HCT116 (cell line): ENCODE data around the gene SPATA19. TPM values are rescaled to one million over a fixed set of nuclear protein-coding genes. Genes with fewer than 3 reads are reported as not detected.

Experiments used
- ATAC-seq: fragments of 200-7000 bp; cut with Tn5 transposase; 2 replicates; pipeline ENCODE4 v1.9.1; 2020; ENCODE audit warnings: mild to moderate bottlenecking, moderate library complexity
- BruUV-seq: library from RNA; stranded (reverse); fragments of 400-500 nt; replicated peaks from 2 replicates; lab custom pipeline; 2021; lab: Mats Ljungman, UMichigan
- CTCF ChIA-PET: fragments of 300-600 bp; sonication (Branson Sonifier 250); formaldehyde crosslinking; loops from one replicate; lab custom pipeline; 2021; ENCODE audit warnings: antibody characterized with exemption; lab: Charles Lee
- POLR2A ChIA-PET: fragments of 300-600, 350-600 bp; sonication (Branson Sonifier 250); formaldehyde crosslinking; loops from one replicate; lab custom pipeline; 2021; ENCODE audit warnings: antibody characterized with exemption; lab: Charles Lee
- RAD21 ChIA-PET, 2 experiments: fragments of 300-600 bp; sonication (Branson Sonifier 250); formaldehyde crosslinking; loops; one replicate each; lab custom pipeline; 2023; ENCODE audit warnings: low total read pairs in 2 of 2; ENCODE audit not compliant: uncharacterized antibody in 2 of 2, unreplicated experiment in 2 of 2, low non-redundant PET in 1 of 2; lab: Charles Lee
- DNase-seq: peaks from one replicate; pipeline ENCODE4 v3.0.0-alpha.2; 2010; ENCODE audit warnings: low read depth, low spot score
- H2AFZ ChIP-seq: fragments of 200-600 bp; shearing (Covaris generic), sonication (generic); 2 replicates; pipeline ENCODE4 v1.6.1; 2017; ENCODE audit warnings: low read depth, mixed run types, mixed read lengths, antibody characterized with exemption, low read length; ENCODE audit not compliant: poor library complexity, severe bottlenecking
- H3K27ac ChIP-seq: 2 replicates; pipeline ENCODE4 v1.5.1; 2012; ENCODE audit warnings: low read depth, low read length
- H3K27me3 ChIP-seq: fragments of 200-600 bp; sonication (generic); 2 replicates; pipeline ENCODE4 v1.6.1; 2016; ENCODE audit warnings: mixed run types, low read length, mixed read lengths; ENCODE audit not compliant: insufficient read depth
- H3K36me3 ChIP-seq, 2 experiments: fragments of 200-500 bp in 1 of 2; fragments of 200-600 bp in 1 of 2; sonication (Bioruptor generic) in 1 of 2; sonication (generic) in 1 of 2; 2 replicates each; pipeline versions ENCODE4 v1.5.1 to v1.6.1; 2014 to 2016; ENCODE audit warnings: low read length in 2 of 2, inconsistent platforms in 1 of 2, mixed read lengths in 1 of 2, mixed run types in 1 of 2; ENCODE audit not compliant: insufficient read depth in 2 of 2, control insufficient read depth in 1 of 2
- H3K4me1 ChIP-seq, 2 experiments: fragments of 200-600 bp in 1 of 2; sonication (generic) in 1 of 2; 2 replicates each; pipeline versions ENCODE4 v1.5.1 to v1.6.1; 2012 to 2017; ENCODE audit warnings: low read length in 2 of 2, inconsistent platforms in 1 of 2, mild to moderate bottlenecking in 1 of 2, mixed read lengths in 1 of 2, mixed run types in 1 of 2, moderate library complexity in 1 of 2; ENCODE audit not compliant: insufficient read depth in 2 of 2, control insufficient read depth in 1 of 2
- H3K4me2 ChIP-seq: fragments of 200-600 bp; sonication (generic); 2 replicates; pipeline ENCODE4 v1.6.1; 2017; ENCODE audit warnings: mixed run types, low read length, mixed read lengths
- H3K4me3 ChIP-seq, 2 experiments: fragments of 200-600 bp in 1 of 2; sonication (generic) in 1 of 2; replicated peaks in 1 of 2; 2 replicates each; pipeline ENCODE4 v1.5.1; 2011 to 2016; ENCODE audit warnings: low read length in 2 of 2, control low read depth in 1 of 2, low read depth in 1 of 2, mild to moderate bottlenecking in 1 of 2, mixed read lengths in 1 of 2, mixed run types in 1 of 2
- H3K79me2 ChIP-seq: fragments of 200-600 bp; sonication (generic); 2 replicates; pipeline ENCODE4 v1.6.1; 2017; ENCODE audit warnings: mild to moderate bottlenecking, mixed run types, low read length, moderate library complexity, mixed read lengths; ENCODE audit not compliant: insufficient read depth
- H3K9ac ChIP-seq: fragments of 200-600 bp; sonication (generic); 2 replicates; pipeline ENCODE4 v1.6.1; 2016; ENCODE audit warnings: low read length, mixed read lengths
- H3K9me2 ChIP-seq: fragments of 200-600 bp; sonication (generic), shearing (Covaris generic); 2 replicates; pipeline ENCODE4 v1.6.1; 2017; ENCODE audit warnings: mixed run types, mild to moderate bottlenecking, moderate library complexity; ENCODE audit not compliant: insufficient read depth
- H3K9me3 ChIP-seq, 2 experiments: fragments of 200-500 bp in 1 of 2; fragments of 200-600 bp in 1 of 2; sonication (Bioruptor generic) in 1 of 2; sonication (generic) in 1 of 2; 2 replicates each; pipeline ENCODE4 v1.6.1; 2014 to 2017; ENCODE audit warnings: low read length in 2 of 2, mixed read lengths in 2 of 2, inconsistent platforms in 1 of 2, low read depth in 1 of 2, mild to moderate bottlenecking in 1 of 2, mixed run types in 1 of 2, moderate library complexity in 1 of 2; ENCODE audit not compliant: control insufficient read depth in 1 of 2, insufficient read depth in 1 of 2
- H4K20me1 ChIP-seq: fragments of 200-600 bp; sonication (generic), shearing (Covaris generic); 2 replicates; pipeline ENCODE4 v1.6.1; 2017; ENCODE audit warnings: mixed run types, mild to moderate bottlenecking, moderate library complexity; ENCODE audit not compliant: insufficient read depth
- EZH2phosphoT487 ChIP-seq: fragments of 200-600 bp; IDR thresholded peaks from 2 replicates; pipeline ENCODE4 v1.6.1; 2018; ENCODE audit warnings: antibody characterized with exemption, borderline replicate concordance
- FOSL1 ChIP-seq: IDR thresholded peaks from 2 replicates; pipeline ENCODE4 v1.6.1; 2012; ENCODE audit warnings: low read depth
- JUND ChIP-seq: IDR thresholded peaks from 2 replicates; pipeline ENCODE4 v1.6.1; 2012
- POLR2A ChIP-seq: IDR thresholded peaks from 2 replicates; pipeline ENCODE4 v1.7.0; 2011; ENCODE audit warnings: borderline replicate concordance; ENCODE audit not compliant: insufficient read depth, insufficient read length; ENCODE audit errors: extremely low read depth
- POLR2AphosphoS5 ChIP-seq: IDR thresholded peaks from 2 replicates; pipeline ENCODE4 v1.6.1; 2011; ENCODE audit warnings: mild to moderate bottlenecking, low read depth, low read length, moderate library complexity
- RAD21 ChIP-seq: IDR thresholded peaks from 2 replicates; pipeline ENCODE4 v1.6.1; 2012; ENCODE audit warnings: low read depth, mild to moderate bottlenecking
- SP1 ChIP-seq: IDR thresholded peaks from 2 replicates; pipeline ENCODE4 v1.6.1; 2012; ENCODE audit warnings: low read depth
- SRF ChIP-seq: IDR thresholded peaks from 2 replicates; pipeline ENCODE4 v1.6.1; 2012; ENCODE audit warnings: low read depth
- intact Hi-C: fragments of 100-400 bp; cut with micrococcal nuclease; formaldehyde crosslinking; loops from 2 replicates; pipeline ENCODE4 v1.10.0; 2022
- total RNA-seq: library from RNA; stranded (reverse); gene quantifications from one replicate; pipeline ENCODE4 v1.2.1, GENCODE V29; 2021; ENCODE audit not compliant: unreplicated experiment
- TF ChIP-seq, protein P1 (sequence below), 3 experiments: fragments of 200-600 bp in 1 of 3; sonication (generic) in 1 of 3; IDR thresholded peaks in 2 of 3; conservative IDR thresholded peaks in 1 of 3; 2 replicates each; pipeline ENCODE4 v1.5.1; 2012 to 2017; ENCODE audit warnings: low read depth in 2 of 3, low read length in 2 of 3, antibody characterized with exemption in 1 of 3, borderline replicate concordance in 1 of 3, control low read depth in 1 of 3, mild to moderate bottlenecking in 1 of 3, mixed read lengths in 1 of 3, mixed run types in 1 of 3, moderate library complexity in 1 of 3; ENCODE audit not compliant: insufficient read depth in 1 of 3
- TF ChIP-seq, protein P2 (sequence below): IDR thresholded peaks from 2 replicates; pipeline ENCODE4 v1.6.1; 2012
- TF ChIP-seq, protein P3 (sequence below): IDR thresholded peaks from 2 replicates; pipeline ENCODE4 v1.6.1; 2011; ENCODE audit warnings: mild to moderate bottlenecking, low read length, moderate library complexity; ENCODE audit not compliant: insufficient replicate concordance; ENCODE audit errors: extremely low read depth

SPATA19 gene
- total RNA-seq, 1 experiment from 2014 or later, result not detected

DNA sequence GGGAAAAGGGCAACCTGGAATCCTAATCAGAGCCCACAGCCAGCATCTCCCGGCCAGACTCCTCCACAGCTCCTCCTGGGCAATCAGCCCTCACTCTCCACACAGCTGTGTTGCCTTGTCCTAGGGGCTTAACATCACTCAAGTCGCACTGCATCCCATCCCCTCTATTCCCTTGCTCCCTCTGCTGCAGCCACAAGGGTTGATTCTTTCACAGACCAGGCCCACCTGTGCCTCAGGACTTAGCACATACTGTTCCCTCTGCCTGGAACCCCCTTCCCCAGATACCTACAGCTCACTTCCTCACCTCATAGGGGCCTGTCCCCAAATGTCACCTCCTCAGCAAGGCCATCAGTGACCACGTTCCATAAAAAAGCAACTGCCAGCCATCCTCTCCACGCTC is 18.4 kb downstream of the SPATA19 start:
- no peak overlapping the region for H3K9ac ChIP-seq
- intact Hi-C loops, result no loop called here
- no peaks in the 10 kb centered on the region for H3K79me2 ChIP-seq
- no peaks in the 10 kb centered on the region for H3K9me3 ChIP-seq
- no peak for TF ChIP-seq RAD21
- TF ChIP-seq EZH2phosphoT487, result no peak
- TF ChIP-seq SP1, result no peak
- no peak for TF ChIP-seq FOSL1
- TF ChIP-seq POLR2AphosphoS5, result no peak
- TF ChIP-seq POLR2A, result no peak
- TF ChIP-seq SRF, result no peak
- TF ChIP-seq, all 23 proteins: peak for 0
- Histone ChIP-seq H3K4me3 (no peak overlapping the region), H3K9me2 (no peaks in the 10 kb centered on the region), H4K20me1 (no peaks in the 10 kb centered on the region), H3K27ac (no peak overlapping the region), H3K27me3 (peaks cover 10% of the 10 kb centered on the region; the same call in 1 of the 2 replicates), H3K4me1 (no peaks in the 10 kb centered on the region), H3K4me2 (no peak overlapping the region), H3K36me3 (no peaks in the 10 kb centered on the region), H2AFZ (no peak overlapping the region)
- DNase-seq (no peak), ATAC-seq (no peak)
- RAD21 ChIA-PET, result no interaction called here
- CTCF ChIA-PET, result no interaction called here
- POLR2A ChIA-PET, result no interaction called here
- no TSS peak for BruUV-seq

DNA sequence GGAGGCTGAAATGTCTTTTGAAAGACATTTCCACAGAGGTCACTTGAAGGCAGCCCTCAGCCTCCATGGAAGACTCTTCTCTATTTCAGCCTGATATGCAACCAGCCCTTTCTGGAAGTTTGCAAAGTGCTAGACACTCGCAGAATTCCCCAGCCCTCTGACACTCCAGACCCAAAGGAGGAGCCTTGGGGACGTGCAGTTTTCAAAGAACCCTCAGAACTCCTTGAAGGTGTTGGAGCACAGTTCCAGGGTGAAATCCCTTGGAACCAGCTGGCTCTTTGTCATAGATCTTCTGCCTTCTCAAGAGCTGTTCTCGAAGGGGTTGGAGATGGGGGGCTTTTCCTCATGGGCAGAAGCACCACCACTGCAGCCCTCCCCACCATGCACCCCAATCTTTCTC is 19.6 kb downstream of the SPATA19 start:
- no peak overlapping the region for H3K4me3 ChIP-seq
- no peak overlapping the region for H3K27ac ChIP-seq
- peaks cover 10% of the 10 kb centered on the region; the same call in 1 of the 2 replicates for H3K27me3 ChIP-seq
- ChIA-PET POLR2A (no interaction called here), RAD21 (no interaction called here), CTCF (interaction anchor here (0.8 kb wide), 1 partner anchor 10 kb away, joined by 4 read pairs; no protein-coding TSS in a partner anchor)
- no peak overlapping the region for H3K4me2 ChIP-seq
- no peak for DNase-seq
- BruUV-seq, result no TSS peak
- no peaks in the 10 kb centered on the region for H3K9me2 ChIP-seq
- intact Hi-C loops, result no loop called here
- ATAC-seq, result no peak
- H3K9me3 ChIP-seq, result no peaks in the 10 kb centered on the region
- no peak overlapping the region for H2AFZ ChIP-seq
- TF ChIP-seq, protein P1, sequence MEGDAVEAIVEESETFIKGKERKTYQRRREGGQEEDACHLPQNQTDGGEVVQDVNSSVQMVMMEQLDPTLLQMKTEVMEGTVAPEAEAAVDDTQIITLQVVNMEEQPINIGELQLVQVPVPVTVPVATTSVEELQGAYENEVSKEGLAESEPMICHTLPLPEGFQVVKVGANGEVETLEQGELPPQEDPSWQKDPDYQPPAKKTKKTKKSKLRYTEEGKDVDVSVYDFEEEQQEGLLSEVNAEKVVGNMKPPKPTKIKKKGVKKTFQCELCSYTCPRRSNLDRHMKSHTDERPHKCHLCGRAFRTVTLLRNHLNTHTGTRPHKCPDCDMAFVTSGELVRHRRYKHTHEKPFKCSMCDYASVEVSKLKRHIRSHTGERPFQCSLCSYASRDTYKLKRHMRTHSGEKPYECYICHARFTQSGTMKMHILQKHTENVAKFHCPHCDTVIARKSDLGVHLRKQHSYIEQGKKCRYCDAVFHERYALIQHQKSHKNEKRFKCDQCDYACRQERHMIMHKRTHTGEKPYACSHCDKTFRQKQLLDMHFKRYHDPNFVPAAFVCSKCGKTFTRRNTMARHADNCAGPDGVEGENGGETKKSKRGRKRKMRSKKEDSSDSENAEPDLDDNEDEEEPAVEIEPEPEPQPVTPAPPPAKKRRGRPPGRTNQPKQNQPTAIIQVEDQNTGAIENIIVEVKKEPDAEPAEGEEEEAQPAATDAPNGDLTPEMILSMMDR (IDR thresholded peaks at IDR 0.05 in 2 of 3, conservative IDR thresholded peaks at IDR 0.05 in 1 of 3; ENCODE audit: borderline replicate concordance in 1 of 3, insufficient read depth in 1 of 3, low read depth in 2 of 3, low read length in 2 of 3), result no peak
- TF ChIP-seq, protein P2, sequence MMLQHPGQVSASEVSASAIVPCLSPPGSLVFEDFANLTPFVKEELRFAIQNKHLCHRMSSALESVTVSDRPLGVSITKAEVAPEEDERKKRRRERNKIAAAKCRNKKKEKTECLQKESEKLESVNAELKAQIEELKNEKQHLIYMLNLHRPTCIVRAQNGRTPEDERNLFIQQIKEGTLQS, result no peak
- TF ChIP-seq, protein P3, sequence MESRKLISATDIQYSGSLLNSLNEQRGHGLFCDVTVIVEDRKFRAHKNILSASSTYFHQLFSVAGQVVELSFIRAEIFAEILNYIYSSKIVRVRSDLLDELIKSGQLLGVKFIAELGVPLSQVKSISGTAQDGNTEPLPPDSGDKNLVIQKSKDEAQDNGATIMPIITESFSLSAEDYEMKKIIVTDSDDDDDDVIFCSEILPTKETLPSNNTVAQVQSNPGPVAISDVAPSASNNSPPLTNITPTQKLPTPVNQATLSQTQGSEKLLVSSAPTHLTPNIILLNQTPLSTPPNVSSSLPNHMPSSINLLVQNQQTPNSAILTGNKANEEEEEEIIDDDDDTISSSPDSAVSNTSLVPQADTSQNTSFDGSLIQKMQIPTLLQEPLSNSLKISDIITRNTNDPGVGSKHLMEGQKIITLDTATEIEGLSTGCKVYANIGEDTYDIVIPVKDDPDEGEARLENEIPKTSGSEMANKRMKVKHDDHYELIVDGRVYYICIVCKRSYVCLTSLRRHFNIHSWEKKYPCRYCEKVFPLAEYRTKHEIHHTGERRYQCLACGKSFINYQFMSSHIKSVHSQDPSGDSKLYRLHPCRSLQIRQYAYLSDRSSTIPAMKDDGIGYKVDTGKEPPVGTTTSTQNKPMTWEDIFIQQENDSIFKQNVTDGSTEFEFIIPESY, result no peak
- TF ChIP-seq JUND, result no peak
- no peak for TF ChIP-seq FOSL1
- no peak for TF ChIP-seq POLR2AphosphoS5
- no peaks in the 10 kb centered on the region for H3K4me1 ChIP-seq
- H3K36me3 ChIP-seq, result no peaks in the 10 kb centered on the region
- no peaks in the 10 kb centered on the region for H4K20me1 ChIP-seq
- H3K79me2 ChIP-seq, result no peaks in the 10 kb centered on the region
- H3K9ac ChIP-seq, result no peak overlapping the region
